Measurements from ENCODE around the gene MAPRE2.

MAPRE2 gene

GRCh38 chr18:35042389-35043071, 1.3 kb downstream of the MAPRE2 start:
- TF ChIP-seq CTCF (IDR thresholded peaks at IDR 0.05; ENCODE audit: low read depth, low read length) = no peak
- peak; percentile 16 to 48 for DNase-seq (ENCODE audit: low read depth in 2 of 2)
- peak overlapping the region; percentile 92 for H3K4me3 ChIP-seq (replicated peaks in 1 of 2; ENCODE audit: low read depth in 2 of 2, low read length in 2 of 2)

- no peak for DNase-seq (ENCODE audit: low read depth in 2 of 2)
- H3K4me3 ChIP-seq (replicated peaks in 1 of 2; ENCODE audit: low read depth in 2 of 2, low read length in 2 of 2) = no peak overlapping the region
- TF ChIP-seq CTCF (IDR thresholded peaks at IDR 0.05; ENCODE audit: low read depth, low read length) = no peak
Observed at GRCh38 chr18:35043207-35043606, 2.0 kb downstream of the MAPRE2 start.

DNA sequence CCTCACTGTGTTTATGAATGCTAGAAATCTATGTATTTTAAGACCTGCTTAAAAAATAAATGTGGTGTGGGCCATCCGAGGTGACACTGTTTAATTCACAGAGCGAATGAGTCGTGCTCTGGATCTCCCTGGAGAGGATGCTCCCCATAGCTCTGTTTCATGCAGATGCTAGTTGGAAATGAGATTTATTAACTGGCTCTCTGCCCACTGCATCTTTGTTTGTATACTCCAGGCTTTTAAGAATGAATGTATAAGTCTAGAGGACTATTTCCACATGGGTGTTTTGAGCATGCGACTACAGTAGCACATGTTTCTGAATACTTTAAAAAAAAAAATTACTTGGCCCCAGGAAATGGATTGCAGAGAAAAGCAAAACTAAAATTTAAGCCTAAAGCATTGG, 3.9 kb downstream of the MAPRE2 start:
- no peak for TF ChIP-seq CTCF (IDR thresholded peaks at IDR 0.05; ENCODE audit: low read depth, low read length)
- H3K4me3 ChIP-seq (replicated peaks in 1 of 2; ENCODE audit: low read depth in 2 of 2, low read length in 2 of 2) = no peak overlapping the region

DNA sequence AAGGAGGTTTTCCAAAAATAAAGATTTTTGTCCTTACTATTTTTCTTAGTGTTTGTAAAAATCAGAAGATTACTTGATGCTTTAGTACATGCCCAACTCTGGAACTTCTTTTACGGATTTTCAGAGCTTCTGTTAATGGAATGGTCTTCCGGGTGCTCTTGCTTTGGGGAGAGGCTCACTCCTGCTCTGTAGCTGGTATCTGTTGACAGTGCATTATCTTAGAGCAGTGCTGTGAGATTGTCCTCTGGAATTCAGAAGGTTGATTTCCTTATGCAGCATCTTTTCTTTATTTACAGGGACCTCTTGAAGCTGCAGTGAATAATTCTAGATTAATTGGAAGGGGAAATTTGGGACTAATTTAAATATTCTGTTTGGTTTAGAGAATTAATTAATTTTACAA, 4.6 kb downstream of the MAPRE2 start:
- TF ChIP-seq CTCF (IDR thresholded peaks at IDR 0.05; ENCODE audit: low read depth, low read length) = no peak
- no peak overlapping the region for H3K4me3 ChIP-seq (replicated peaks in 1 of 2; ENCODE audit: low read depth in 2 of 2, low read length in 2 of 2)
- DNase-seq (ENCODE audit: low read depth in 2 of 2) = peak in 1 of 2 donors; percentile 25

More for the DNA sequence above, 3.9 kb downstream of the MAPRE2 start:
- DNase-seq (ENCODE audit: low read depth in 2 of 2) = peak in 1 of 2 donors; percentile 58

- H3K4me3 ChIP-seq (replicated peaks in 1 of 2; ENCODE audit: low read depth in 2 of 2, low read length in 2 of 2) = no peak overlapping the region
- no peak for TF ChIP-seq CTCF (IDR thresholded peaks at IDR 0.05; ENCODE audit: low read depth, low read length)
- no peak for DNase-seq (ENCODE audit: low read depth in 2 of 2)
Observed at GRCh38 chr18:35047697-35048292, 6.6 kb downstream of the MAPRE2 start.

DNA sequence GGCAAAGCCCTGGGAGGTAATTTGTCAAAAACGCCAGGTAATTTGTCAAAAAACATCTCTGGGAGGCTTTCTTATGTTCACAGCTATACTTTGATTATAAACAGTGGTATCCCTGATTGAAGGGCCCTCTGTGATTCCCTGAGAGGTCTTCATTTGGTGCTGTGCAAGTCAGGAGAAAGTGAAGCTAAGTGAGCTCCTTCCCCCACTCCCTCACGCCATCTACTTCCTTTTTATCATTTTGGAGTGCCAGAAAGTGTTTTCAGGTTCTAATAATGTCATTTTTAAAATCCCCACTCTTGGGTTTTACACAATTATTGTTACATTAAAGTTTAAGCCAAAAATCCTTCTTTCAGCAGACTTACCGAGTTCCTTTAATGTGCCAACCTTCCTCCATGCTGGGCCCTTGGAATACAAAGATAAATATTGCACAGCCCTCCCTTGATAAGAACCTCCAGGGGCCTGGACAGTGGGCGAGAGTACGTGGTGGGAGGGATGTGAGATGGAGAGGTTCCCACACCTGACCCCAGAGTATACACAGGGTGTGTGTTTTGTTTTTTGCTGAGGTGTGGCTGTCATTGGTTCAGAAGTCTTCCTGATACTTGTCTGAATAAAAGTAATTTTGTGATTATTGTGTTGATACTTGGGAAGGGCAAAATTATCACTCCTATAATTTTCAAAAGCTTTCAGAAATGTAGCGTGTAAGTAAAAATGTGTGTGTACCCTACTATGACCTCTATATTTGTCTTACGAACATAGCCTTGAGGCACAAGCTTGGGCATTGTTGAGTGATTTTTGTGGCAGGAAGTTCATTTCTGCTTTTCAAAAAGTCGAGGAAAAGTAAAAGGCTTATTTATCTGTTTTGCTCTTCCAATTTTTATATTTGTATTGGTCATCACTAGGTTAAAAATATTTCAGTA, 8.2 kb downstream of the MAPRE2 start:
- DNase-seq (ENCODE audit: low read depth in 2 of 2) = peak in 1 of 2 donors; percentile 27
- no peak overlapping the region for H3K4me3 ChIP-seq (replicated peaks in 1 of 2; ENCODE audit: low read depth in 2 of 2, low read length in 2 of 2)
- no peak for TF ChIP-seq CTCF (IDR thresholded peaks at IDR 0.05; ENCODE audit: low read depth, low read length)

All from cardiac fibroblast (primary cell).